ENCODE measurements around the gene MRPL9. TPM values are rescaled to one million over a fixed set of nuclear protein-coding genes. Genes with fewer than 3 reads are reported as not detected.

The MRPL9 gene
- total and polyA plus RNA-seq, 10 of the 15 experiments (the other 5 are each of a cell fraction or from before 2014, with no cell fraction given), result 35.7 to 161 (median 110) TPM

DNA sequence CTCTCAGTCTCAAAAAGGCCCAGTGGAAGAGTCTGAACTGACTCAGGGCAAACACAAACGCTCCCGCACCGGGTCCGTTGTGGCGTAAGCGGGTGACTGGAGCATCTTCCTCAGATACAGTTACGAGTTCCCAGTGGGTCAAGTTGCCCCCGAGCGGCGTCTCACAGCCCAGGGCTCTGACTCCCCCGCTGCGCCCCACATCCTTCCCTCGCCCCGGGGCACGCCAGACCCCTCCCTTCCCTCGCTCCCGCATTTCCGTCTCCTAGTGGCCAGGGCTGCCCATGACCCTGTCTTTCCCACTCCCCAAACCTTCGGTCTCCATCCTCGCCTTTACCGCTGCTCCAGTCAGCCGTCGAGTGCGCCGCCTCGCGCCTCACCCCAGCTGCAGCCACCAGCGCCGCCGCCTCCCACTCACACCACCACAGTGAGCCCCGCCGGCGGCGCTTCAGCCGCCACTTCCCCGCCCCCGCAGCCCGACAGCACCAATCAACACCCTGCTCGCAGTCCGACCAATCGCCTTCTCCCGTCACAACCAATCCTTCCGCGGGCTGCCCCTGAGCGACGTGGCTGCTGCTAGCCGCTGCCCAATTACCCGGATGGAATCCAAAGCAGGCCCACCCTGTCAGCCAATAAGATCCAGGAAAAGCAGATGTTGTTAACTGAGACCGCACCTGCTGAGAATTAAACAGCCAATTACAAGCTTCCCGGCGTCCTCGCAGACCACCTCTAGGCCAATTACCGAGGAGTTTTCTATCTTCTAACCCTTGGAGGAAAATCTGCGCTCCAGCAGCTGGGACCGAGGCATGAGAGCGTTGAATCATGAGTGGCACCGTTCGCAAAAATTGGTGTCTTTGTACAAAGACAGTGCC, 27.0 kb upstream of the MRPL9 start, which contains the start of gene TDRKH (continued):
- no peak for TF ChIP-seq PAX5 (IDR thresholded peaks at IDR 0.05; ENCODE audit: borderline replicate concordance, low read depth, low read length)
- no peak for TF ChIP-seq IRF4 (IDR thresholded peaks at IDR 0.05; ENCODE audit: low read depth, low read length)
- TF ChIP-seq KDM1A (IDR thresholded peaks at IDR 0.05; ENCODE audit: borderline replicate concordance), result no peak
- TF ChIP-seq, protein P1, sequence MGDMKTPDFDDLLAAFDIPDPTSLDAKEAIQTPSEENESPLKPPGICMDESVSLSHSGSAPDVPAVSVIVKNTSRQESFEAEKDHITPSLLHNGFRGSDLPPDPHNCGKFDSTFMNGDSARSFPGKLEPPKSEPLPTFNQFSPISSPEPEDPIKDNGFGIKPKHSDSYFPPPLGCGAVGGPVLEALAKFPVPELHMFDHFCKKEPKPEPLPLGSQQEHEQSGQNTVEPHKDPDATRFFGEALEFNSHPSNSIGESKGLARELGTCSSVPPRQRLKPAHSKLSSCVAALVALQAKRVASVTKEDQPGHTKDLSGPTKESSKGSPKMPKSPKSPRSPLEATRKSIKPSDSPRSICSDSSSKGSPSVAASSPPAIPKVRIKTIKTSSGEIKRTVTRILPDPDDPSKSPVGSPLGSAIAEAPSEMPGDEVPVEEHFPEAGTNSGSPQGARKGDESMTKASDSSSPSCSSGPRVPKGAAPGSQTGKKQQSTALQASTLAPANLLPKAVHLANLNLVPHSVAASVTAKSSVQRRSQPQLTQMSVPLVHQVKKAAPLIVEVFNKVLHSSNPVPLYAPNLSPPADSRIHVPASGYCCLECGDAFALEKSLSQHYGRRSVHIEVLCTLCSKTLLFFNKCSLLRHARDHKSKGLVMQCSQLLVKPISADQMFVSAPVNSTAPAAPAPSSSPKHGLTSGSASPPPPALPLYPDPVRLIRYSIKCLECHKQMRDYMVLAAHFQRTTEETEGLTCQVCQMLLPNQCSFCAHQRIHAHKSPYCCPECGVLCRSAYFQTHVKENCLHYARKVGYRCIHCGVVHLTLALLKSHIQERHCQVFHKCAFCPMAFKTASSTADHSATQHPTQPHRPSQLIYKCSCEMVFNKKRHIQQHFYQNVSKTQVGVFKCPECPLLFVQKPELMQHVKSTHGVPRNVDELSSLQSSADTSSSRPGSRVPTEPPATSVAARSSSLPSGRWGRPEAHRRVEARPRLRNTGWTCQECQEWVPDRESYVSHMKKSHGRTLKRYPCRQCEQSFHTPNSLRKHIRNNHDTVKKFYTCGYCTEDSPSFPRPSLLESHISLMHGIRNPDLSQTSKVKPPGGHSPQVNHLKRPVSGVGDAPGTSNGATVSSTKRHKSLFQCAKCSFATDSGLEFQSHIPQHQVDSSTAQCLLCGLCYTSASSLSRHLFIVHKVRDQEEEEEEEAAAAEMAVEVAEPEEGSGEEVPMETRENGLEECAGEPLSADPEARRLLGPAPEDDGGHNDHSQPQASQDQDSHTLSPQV (IDR thresholded peaks at IDR 0.05), result no peak
- TF ChIP-seq TCF7 (IDR thresholded peaks at IDR 0.05; ENCODE audit: borderline replicate concordance), result no peak
- peak; percentile 42; the same call in 1 of the 2 replicates for TF ChIP-seq POLR2AphosphoS5 (IDR thresholded peaks at IDR 0.05; ENCODE audit: low read length)
- TF ChIP-seq RAD21 (IDR thresholded peaks at IDR 0.05; ENCODE audit: insufficient read depth, low read depth, low read length), result no peak
- TF ChIP-seq, protein P2, sequence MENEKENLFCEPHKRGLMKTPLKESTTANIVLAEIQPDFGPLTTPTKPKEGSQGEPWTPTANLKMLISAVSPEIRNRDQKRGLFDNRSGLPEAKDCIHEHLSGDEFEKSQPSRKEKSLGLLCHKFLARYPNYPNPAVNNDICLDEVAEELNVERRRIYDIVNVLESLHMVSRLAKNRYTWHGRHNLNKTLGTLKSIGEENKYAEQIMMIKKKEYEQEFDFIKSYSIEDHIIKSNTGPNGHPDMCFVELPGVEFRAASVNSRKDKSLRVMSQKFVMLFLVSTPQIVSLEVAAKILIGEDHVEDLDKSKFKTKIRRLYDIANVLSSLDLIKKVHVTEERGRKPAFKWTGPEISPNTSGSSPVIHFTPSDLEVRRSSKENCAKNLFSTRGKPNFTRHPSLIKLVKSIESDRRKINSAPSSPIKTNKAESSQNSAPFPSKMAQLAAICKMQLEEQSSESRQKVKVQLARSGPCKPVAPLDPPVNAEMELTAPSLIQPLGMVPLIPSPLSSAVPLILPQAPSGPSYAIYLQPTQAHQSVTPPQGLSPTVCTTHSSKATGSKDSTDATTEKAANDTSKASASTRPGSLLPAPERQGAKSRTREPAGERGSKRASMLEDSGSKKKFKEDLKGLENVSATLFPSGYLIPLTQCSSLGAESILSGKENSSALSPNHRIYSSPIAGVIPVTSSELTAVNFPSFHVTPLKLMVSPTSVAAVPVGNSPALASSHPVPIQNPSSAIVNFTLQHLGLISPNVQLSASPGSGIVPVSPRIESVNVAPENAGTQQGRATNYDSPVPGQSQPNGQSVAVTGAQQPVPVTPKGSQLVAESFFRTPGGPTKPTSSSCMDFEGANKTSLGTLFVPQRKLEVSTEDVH (IDR thresholded peaks at IDR 0.05; ENCODE audit: low read depth, partially characterized antibody), result no peak
- TF ChIP-seq MEF2A (IDR thresholded peaks at IDR 0.05; ENCODE audit: insufficient read depth, low read depth, low read length), result no peak
- TF ChIP-seq EZH2 (IDR thresholded peaks at IDR 0.05; ENCODE audit: borderline replicate concordance, control insufficient read depth, low read depth, low read length), result peak; percentile 86; the same call in 1 of the 2 replicates
- TF ChIP-seq FOXM1 (IDR thresholded peaks at IDR 0.05; ENCODE audit: low read depth, low read length), result peak; percentile 30; the same call in 1 of the 2 replicates

Measured in GM12878 (cell line).